Retinal pigment epithelial cell (primary cell): ENCODE measurements around the gene NPAS4.

Experiments used
- DNase-seq: peaks from one replicate; pipeline ENCODE4 v3.0.0-alpha.2; 2010; ENCODE audit warnings: low read depth
- H3K4me3 ChIP-seq: 2 replicates; pipeline ENCODE4 v1.5.1; 2011; ENCODE audit warnings: mild to moderate bottlenecking, low read length, control low read depth, moderate library complexity
- CTCF ChIP-seq: conservative IDR thresholded peaks from 2 replicates; pipeline ENCODE4 v1.5.1; 2011; ENCODE audit warnings: low read depth, low read length, control low read depth, inconsistent platforms

The NPAS4 gene

GRCh38 chr11:66468691-66469090 lies 47.9 kb downstream of the NPAS4 start:
- TF ChIP-seq CTCF: no peak

GRCh38 chr11:66469441-66469840 lies 48.6 kb downstream of the NPAS4 start:
- no peak for TF ChIP-seq CTCF
- no peak for DNase-seq
- H3K4me3 ChIP-seq: no peak overlapping the region

More at GRCh38 chr11:66468691-66469090, 47.9 kb downstream of the NPAS4 start:
- no peak for DNase-seq
- H3K4me3 ChIP-seq: no peak overlapping the region

- no peak overlapping the region for H3K4me3 ChIP-seq
- no peak for DNase-seq
- no peak for TF ChIP-seq CTCF
These were observed 49.2 kb downstream of the NPAS4 start for GRCh38 chr11:66470015-66470414.

GRCh38 chr11:66471142-66471541 lies 50.3 kb downstream of the NPAS4 start:
- TF ChIP-seq CTCF: no peak
- no peak overlapping the region for H3K4me3 ChIP-seq
- no peak for DNase-seq

GRCh38 chr11:66472054-66472453 lies 51.2 kb downstream of the NPAS4 start:
- no peak for TF ChIP-seq CTCF
- DNase-seq: no peak
- H3K4me3 ChIP-seq: no peak overlapping the region

- TF ChIP-seq CTCF: no peak
- H3K4me3 ChIP-seq: no peak overlapping the region
- no peak for DNase-seq
These were observed 52.3 kb downstream of the NPAS4 start for GRCh38 chr11:66473167-66473566.

GRCh38 chr11:66473608-66474515 lies 53.0 kb downstream of the NPAS4 start:
- H3K4me3 ChIP-seq: no peak overlapping the region
- DNase-seq: no peak
- no peak for TF ChIP-seq CTCF
